ENCODE results near the gene CENPL.
"Not testable (repeated sequence)": the region's sequence is repeated elsewhere in the genome, so short reads cannot be mapped to it uniquely, and the experiment has no call there.

- TF ChIP-seq, protein P1, sequence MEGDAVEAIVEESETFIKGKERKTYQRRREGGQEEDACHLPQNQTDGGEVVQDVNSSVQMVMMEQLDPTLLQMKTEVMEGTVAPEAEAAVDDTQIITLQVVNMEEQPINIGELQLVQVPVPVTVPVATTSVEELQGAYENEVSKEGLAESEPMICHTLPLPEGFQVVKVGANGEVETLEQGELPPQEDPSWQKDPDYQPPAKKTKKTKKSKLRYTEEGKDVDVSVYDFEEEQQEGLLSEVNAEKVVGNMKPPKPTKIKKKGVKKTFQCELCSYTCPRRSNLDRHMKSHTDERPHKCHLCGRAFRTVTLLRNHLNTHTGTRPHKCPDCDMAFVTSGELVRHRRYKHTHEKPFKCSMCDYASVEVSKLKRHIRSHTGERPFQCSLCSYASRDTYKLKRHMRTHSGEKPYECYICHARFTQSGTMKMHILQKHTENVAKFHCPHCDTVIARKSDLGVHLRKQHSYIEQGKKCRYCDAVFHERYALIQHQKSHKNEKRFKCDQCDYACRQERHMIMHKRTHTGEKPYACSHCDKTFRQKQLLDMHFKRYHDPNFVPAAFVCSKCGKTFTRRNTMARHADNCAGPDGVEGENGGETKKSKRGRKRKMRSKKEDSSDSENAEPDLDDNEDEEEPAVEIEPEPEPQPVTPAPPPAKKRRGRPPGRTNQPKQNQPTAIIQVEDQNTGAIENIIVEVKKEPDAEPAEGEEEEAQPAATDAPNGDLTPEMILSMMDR (conservative IDR thresholded peaks at IDR 0.05; ENCODE audit: low read depth, low read length) = not testable (repeated sequence)
- not testable (repeated sequence) for TF ChIP-seq EZH2 (IDR thresholded peaks at IDR 0.05; ENCODE audit: low read length, unreplicated experiment); EZH2phosphoT487 (IDR thresholded peaks at IDR 0.05; ENCODE audit: borderline replicate concordance, low read length)
These were observed 34.9 kb upstream of the CENPL start for GRCh38 chr1:173859547-173859946.

Data from PC-3 (cell line).